ENCODE measurements around the gene UBE2N. TPM values are rescaled to one million over a fixed set of nuclear protein-coding genes. Genes with fewer than 3 reads are reported as not detected.

Gene UBE2N
- total RNA-seq, 1 experiment from 2014 or later = 82.1 TPM

- H3K9me3 ChIP-seq (ENCODE audit: insufficient read depth, low read depth) = no peaks in the 10 kb centered on the region
- H4K20me1 ChIP-seq (ENCODE audit: insufficient read depth) = peaks cover 11% of the 10 kb centered on the region
- peaks cover 4% of the 10 kb centered on the region; the same call in 1 of the 2 replicates for H3K36me3 ChIP-seq (ENCODE audit: low read depth)
- H3K27ac ChIP-seq = no peak overlapping the region
- no peak overlapping the region for H2AFZ ChIP-seq
- DNase-seq = no peak
- POLR2A ChIA-PET (ENCODE audit: unreplicated experiment) = no interaction called here
- intact Hi-C loops (cut with micrococcal nuclease; ENCODE audit: unreplicated experiment) = loop anchor here (2.0 kb wide), 1 partner anchor 692 kb away; no protein-coding TSS in a partner anchor
- no peaks in the 10 kb centered on the region for H3K9me2 ChIP-seq (ENCODE audit: insufficient read depth)
- TF ChIP-seq CTCF (conservative IDR thresholded peaks at IDR 0.05) (no peak), EZH2 (IDR thresholded peaks at IDR 0.05; ENCODE audit: low read depth) (no peak)
- peaks cover 24% of the 10 kb centered on the region for H3K79me2 ChIP-seq (ENCODE audit: low read depth)
- no peaks in the 10 kb centered on the region for H3K27me3 ChIP-seq (ENCODE audit: insufficient read depth, low read depth)
- CTCF ChIA-PET = interaction anchor here (1.1 kb wide), 1 partner anchor 11 kb away, joined by 3 read pairs; no protein-coding TSS in a partner anchor
- peaks cover 11% of the 10 kb centered on the region; the same call in 1 of the 2 replicates for H3K4me1 ChIP-seq (replicated peaks; ENCODE audit: insufficient read depth)
- BruUV-seq (replicated peaks) = no TSS peak
- H3F3A ChIP-seq (ENCODE audit: insufficient read depth, low read depth) = peaks cover 36% of the 10 kb centered on the region
- no peak overlapping the region for H3K4me2 ChIP-seq
- no peak overlapping the region for H3K4me3 ChIP-seq
These were observed 32.9 kb downstream of the UBE2N start for GRCh38 chr12:93408813-93409212.

GRCh38 chr12:93407963-93408283, 33.8 kb downstream of the UBE2N start:
- no peaks in the 10 kb centered on the region for H3K9me2 ChIP-seq (ENCODE audit: insufficient read depth)
- peaks cover 15% of the 10 kb centered on the region for H3K79me2 ChIP-seq (ENCODE audit: low read depth)
- H2AFZ ChIP-seq = no peak overlapping the region
- ChIA-PET CTCF (interaction anchor here (1.1 kb wide), 1 partner anchor 12 kb away, joined by 3 read pairs; no protein-coding TSS in a partner anchor), POLR2A (ENCODE audit: unreplicated experiment) (no interaction called here)
- H3K27ac ChIP-seq = no peak overlapping the region
- H3K4me1 ChIP-seq (replicated peaks; ENCODE audit: insufficient read depth) = peaks cover 14% of the 10 kb centered on the region; the same call in 1 of the 2 replicates
- intact Hi-C loops (cut with micrococcal nuclease; ENCODE audit: unreplicated experiment) = loop anchor here (2.0 kb wide), 1 partner anchor 693 kb away; no protein-coding TSS in a partner anchor
- TF ChIP-seq CTCF (conservative IDR thresholded peaks at IDR 0.05) (no peak), EZH2 (IDR thresholded peaks at IDR 0.05; ENCODE audit: low read depth) (no peak)
- no peaks in the 10 kb centered on the region for H3K9me3 ChIP-seq (ENCODE audit: insufficient read depth, low read depth)
- H3F3A ChIP-seq (ENCODE audit: insufficient read depth, low read depth) = peaks cover 45% of the 10 kb centered on the region
- H3K4me2 ChIP-seq = no peak overlapping the region
- DNase-seq = no peak
- no TSS peak for BruUV-seq (replicated peaks)
- peaks cover 7% of the 10 kb centered on the region; the same call in 1 of the 2 replicates for H3K36me3 ChIP-seq (ENCODE audit: low read depth)
- no peak overlapping the region for H3K4me3 ChIP-seq
- peaks cover 7% of the 10 kb centered on the region for H4K20me1 ChIP-seq (ENCODE audit: insufficient read depth)
- no peaks in the 10 kb centered on the region for H3K27me3 ChIP-seq (ENCODE audit: insufficient read depth, low read depth)

GRCh38 chr12:93407054-93407962, 34.4 kb downstream of the UBE2N start:
- intact Hi-C loops (cut with micrococcal nuclease; ENCODE audit: unreplicated experiment) = no loop called here
- ChIA-PET CTCF (interaction anchor here (0.6 kb wide), 1 partner anchor 541 kb away, joined by 3 read pairs; no protein-coding TSS in a partner anchor), POLR2A (ENCODE audit: unreplicated experiment) (no interaction called here)
- peaks cover 7% of the 10 kb centered on the region for H4K20me1 ChIP-seq (ENCODE audit: insufficient read depth)
- H3K27me3 ChIP-seq (ENCODE audit: insufficient read depth, low read depth) = no peaks in the 10 kb centered on the region
- H2AFZ ChIP-seq = no peak overlapping the region
- peaks cover 14% of the 10 kb centered on the region; the same call in 1 of the 2 replicates for H3K4me1 ChIP-seq (replicated peaks; ENCODE audit: insufficient read depth)
- H3K27ac ChIP-seq = no peak overlapping the region
- peaks cover 11% of the 10 kb centered on the region; the same call in 1 of the 2 replicates for H3K36me3 ChIP-seq (ENCODE audit: low read depth)
- no peaks in the 10 kb centered on the region for H3K9me3 ChIP-seq (ENCODE audit: insufficient read depth, low read depth)
- H3F3A ChIP-seq (ENCODE audit: insufficient read depth, low read depth) = peaks cover 44% of the 10 kb centered on the region
- H3K79me2 ChIP-seq (ENCODE audit: low read depth) = peaks cover 12% of the 10 kb centered on the region
- no peak overlapping the region for H3K4me3 ChIP-seq
- no TSS peak for BruUV-seq (replicated peaks)
- no peaks in the 10 kb centered on the region for H3K9me2 ChIP-seq (ENCODE audit: insufficient read depth)
- TF ChIP-seq CTCF (conservative IDR thresholded peaks at IDR 0.05) (no peak), EZH2 (IDR thresholded peaks at IDR 0.05; ENCODE audit: low read depth) (no peak)
- DNase-seq = no peak
- H3K4me2 ChIP-seq = no peak overlapping the region

Data from PC-9 (cell line).